ENCODE results near the gene TMEM255A. TPM values are rescaled to one million over a fixed set of nuclear protein-coding genes. Genes with fewer than 3 reads are reported as not detected.

The TMEM255A gene
- total RNA-seq, 1 donor: not detected

DNA sequence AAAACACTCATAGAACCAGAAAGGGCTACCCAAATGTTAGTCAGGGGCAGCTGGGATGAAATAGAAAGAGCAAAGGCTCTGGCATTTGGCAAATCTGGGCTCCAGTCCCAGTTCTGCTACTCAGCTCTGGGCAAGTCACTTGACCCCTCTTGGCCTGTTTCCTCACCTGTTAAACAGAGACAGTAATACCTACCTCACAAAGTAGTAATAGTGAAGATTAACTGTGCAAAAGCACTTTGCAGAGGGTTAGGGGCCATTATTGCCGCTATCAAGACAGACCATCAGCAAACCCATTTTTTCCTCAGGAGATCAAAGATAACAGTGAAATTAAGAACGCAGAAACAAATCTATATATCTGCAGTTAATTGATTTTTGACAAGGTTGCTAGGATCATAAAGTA lies 40.0 kb downstream of the TMEM255A start:
- no peak for DNase-seq (ENCODE audit: low read depth)

DNA sequence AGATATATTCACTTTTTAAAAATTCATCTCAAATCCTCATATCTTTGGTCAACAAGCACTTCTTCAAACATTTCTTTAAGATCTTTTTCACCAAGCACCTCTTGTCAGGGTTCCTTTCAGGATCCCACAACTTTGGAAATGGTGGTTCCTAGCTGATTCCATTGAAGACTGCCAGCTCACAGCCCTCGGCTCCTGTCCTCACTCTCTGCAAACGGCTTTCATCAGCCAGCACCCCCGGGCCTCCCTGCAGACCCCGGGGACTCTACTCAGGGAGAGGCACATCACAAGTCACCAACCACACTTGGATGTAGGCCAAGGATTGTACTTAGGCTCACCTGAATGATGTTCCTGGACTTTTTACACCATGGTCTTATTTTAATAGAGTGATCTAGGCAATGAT lies 40.7 kb downstream of the TMEM255A start:
- no peak for DNase-seq (ENCODE audit: low read depth)
- no peak overlapping the region for H3K4me3 ChIP-seq (ENCODE audit: low read depth, low read length)
- no peak for TF ChIP-seq CTCF (IDR thresholded peaks at IDR 0.05; ENCODE audit: insufficient read depth, low read length)

More for the DNA sequence above, 40.0 kb downstream of the TMEM255A start:
- no peak overlapping the region for H3K4me3 ChIP-seq (ENCODE audit: low read depth, low read length)
- no peak for TF ChIP-seq CTCF (IDR thresholded peaks at IDR 0.05; ENCODE audit: insufficient read depth, low read length)

- no peak overlapping the region for H3K4me3 ChIP-seq (ENCODE audit: low read depth, low read length)
- peak; percentile 11 for DNase-seq (ENCODE audit: low read depth)
- no peak for TF ChIP-seq CTCF (IDR thresholded peaks at IDR 0.05; ENCODE audit: insufficient read depth, low read length)
Measured at GRCh38 chrX:120269373-120270035, 41.8 kb downstream of the TMEM255A start.

- no peak overlapping the region for H3K4me3 ChIP-seq (ENCODE audit: low read depth, low read length)
- no peak for TF ChIP-seq CTCF (IDR thresholded peaks at IDR 0.05; ENCODE audit: insufficient read depth, low read length)
- no peak for DNase-seq (ENCODE audit: low read depth)
Measured at GRCh38 chrX:120264341-120264740, 46.9 kb downstream of the TMEM255A start.

- no peak for TF ChIP-seq CTCF (IDR thresholded peaks at IDR 0.05; ENCODE audit: insufficient read depth, low read length)
- H3K4me3 ChIP-seq (ENCODE audit: low read depth, low read length): no peak overlapping the region
- no peak for DNase-seq (ENCODE audit: low read depth)
Measured at GRCh38 chrX:120262859-120263708, 48.2 kb downstream of the TMEM255A start.

DNA sequence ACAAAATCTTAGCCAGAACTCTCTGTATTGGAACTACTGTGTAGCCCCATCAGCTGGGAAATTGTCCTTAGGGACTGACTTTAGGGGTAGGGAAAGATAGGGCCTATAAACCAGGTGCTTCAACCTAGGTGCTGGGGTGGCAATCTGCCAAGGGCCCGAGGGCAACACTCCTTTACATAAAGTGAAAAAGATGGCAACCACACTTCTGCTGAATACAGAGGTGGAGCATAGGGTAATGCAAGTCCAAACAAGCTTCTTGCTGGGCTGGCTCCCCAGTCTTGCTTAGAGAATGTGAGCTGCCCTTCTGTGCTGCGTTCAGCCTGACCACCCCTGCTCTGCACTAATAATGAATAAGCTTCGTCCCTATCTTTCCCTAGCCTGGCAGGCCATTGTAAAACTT lies 50.9 kb downstream of the TMEM255A start:
- H3K4me3 ChIP-seq (ENCODE audit: low read depth, low read length): no peak overlapping the region
- TF ChIP-seq CTCF (IDR thresholded peaks at IDR 0.05; ENCODE audit: insufficient read depth, low read length): no peak
- DNase-seq (ENCODE audit: low read depth): no peak

Measured in fibroblast of the aortic adventitia (primary cell).